HG02623 (cell line): ENCODE measurements around the gene RAD50.
"Not testable (repeated sequence)": the region's sequence is repeated elsewhere in the genome, so short reads cannot be mapped to it uniquely, and the experiment has no call there.

Source experiments
- ATAC-seq: cut with Tn5 transposase; IDR thresholded peaks from one replicate; pipeline ENCODE4 v1.9.1; 2021; ENCODE audit warnings: moderate library complexity; ENCODE audit not compliant: unreplicated experiment

Gene RAD50

DNA sequence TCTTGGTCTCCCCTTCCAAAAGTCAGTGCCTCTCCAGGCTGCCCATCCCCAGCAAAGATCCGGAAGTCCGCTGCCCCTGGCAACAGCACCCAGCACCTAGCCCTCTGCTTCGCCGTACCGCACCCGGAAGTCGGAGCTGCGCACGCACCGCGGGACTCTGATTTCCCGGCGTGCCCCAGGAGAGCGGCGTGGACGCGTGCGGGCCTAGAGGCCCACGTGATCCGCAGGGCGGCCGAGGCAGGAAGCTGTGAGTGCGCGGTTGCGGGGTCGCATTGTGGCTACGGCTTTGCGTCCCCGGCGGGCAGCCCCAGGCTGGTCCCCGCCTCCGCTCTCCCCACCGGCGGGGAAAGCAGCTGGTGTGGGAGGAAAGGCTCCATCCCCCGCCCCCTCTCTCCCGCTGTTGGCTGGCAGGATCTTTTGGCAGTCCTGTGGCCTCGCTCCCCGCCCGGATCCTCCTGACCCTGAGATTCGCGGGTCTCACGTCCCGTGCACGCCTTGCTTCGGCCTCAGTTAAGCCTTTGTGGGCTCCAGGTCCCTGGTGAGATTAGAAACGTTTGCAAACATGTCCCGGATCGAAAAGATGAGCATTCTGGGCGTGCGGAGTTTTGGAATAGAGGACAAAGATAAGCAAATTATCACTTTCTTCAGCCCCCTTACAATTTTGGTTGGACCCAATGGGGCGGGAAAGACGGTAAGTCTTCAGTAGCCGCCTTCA is at the start of gene RAD50:
RAD50 (plus strand) TSS at position 215 of the 715 bp plus-strand sequence; CDS start at position 563, 348 bp downstream.
- peak; percentile 97 for ATAC-seq

DNA sequence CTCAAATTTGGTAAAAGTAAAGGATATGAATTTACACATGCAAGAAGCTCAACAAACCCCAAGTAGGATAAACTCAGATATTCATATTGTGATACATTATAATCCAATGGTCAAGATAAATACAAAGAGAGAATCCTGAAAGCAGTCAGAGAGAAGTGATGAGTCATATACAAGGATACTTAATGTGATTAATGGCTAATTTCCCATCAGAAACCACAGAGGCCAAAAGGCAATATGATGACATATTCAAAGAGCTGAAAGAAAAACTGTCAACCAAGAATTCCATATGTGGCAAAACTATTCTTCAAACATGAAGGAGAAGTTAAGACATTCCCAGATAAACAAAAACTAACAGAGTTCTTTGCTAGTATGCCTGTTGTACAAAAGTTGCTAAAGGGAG is 46.7 kb upstream of the RAD50 start:
- ATAC-seq: no peak

GRCh38 chr5:132513618-132514336 is 43.0 kb upstream of the RAD50 start:
- not testable (repeated sequence) for ATAC-seq

- ATAC-seq: not testable (repeated sequence)
Measured at GRCh38 chr5:132522067-132522466, 34.7 kb upstream of the RAD50 start.

- ATAC-seq: not testable (repeated sequence)
Measured at GRCh38 chr5:132524877-132525276, 31.9 kb upstream of the RAD50 start.

- ATAC-seq: peak; percentile 79
Measured at GRCh38 chr5:132525299-132525724, 31.5 kb upstream of the RAD50 start.

DNA sequence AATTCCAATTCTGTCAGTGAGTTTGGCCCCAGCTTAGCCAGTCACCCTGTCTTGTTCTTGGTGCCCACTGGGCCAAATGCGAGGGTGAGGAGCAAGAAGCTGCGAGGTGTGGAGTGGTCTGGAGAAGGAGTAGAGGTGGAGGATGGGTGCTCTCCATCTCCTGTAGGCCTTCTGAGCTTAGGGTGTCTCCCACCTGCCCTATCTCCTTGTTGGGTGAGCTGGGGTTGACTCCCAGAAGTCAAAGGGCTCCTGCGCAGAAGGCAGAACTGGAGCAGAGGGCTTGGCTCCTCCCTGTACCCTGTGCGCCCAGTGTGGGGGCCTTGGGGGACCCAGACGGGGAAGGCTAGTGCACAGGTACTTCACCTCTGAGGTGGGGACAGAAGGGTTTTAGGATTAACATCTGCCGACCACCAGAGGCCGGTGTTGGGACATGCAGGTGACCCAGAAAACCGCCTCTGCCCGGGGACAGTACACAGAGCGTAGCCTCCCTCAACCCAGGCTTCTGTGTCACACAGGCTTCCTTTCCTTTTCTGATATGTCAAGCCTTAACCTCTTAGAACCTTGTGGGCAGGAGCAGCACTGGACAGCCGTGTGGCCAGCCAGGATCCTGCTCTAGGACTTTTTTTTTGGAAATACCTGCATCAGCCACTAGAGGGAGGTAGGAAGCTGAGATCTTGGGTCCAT is 30.3 kb upstream of the RAD50 start:
- peak; percentile 39 for ATAC-seq

DNA sequence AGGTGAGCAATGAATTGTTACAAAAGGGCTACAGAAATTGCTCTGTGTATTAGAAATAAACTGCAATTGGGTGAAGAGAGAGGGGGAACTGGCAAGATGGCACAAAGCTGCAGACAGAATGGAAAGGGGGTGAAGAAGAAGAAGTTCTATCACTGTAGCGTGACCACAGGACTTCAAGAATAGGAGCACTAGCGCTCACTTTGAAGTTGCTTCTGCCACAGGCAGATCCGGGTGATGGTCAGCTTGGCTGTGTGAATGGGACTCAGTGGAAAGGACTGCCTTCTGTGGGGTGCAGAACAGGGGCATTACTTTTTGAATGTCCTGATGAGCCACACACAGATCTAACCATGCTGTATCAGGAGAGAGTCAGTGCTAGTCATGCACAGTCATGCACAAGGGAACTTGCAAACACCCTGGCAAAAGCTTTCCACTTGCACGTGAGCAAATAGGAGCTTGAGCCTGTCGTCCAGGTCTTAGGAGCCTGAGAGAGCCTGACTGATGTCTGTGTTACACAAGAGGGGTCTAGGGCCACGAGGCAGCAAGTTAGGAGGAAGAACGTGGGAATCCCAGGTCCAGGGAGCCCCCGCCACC is 29.7 kb upstream of the RAD50 start:
- no peak for ATAC-seq

GRCh38 chr5:132528021-132528420 is 28.8 kb upstream of the RAD50 start:
- ATAC-seq: no peak

DNA sequence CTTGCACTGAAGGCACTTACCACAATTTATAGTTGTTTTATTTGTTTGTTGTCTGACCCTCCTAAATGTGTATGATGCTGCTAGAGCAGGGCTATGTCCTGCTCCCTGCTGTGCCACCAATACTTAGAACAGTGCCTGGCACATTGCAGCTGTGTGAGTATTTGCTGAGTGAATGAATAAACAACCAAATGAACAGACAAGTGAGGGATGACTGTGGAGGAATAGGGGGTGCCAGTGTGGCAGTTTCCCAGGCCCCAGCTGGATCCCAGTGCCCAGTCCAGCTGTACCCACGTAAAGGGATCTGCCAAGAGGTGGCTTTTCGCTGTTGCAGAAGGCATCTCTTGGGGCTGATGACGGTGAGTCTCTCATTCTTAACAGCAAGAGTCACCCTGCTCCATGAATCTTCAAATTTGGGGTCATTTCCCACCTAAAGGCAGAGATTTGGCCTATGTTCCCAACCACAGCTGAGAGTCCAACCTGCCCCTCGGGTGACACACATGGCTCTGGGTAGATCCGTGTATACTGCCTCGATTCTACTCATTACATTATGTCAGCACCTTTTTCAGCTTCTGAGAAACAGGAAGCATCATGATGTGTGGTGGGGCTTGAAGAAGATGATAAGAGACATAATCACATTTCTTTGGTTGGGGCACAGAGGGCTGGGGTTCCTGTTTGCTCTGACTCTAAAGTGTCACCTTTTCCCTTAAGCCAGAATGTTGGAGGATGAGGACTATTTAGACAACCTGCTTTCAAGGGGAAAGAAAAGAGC is 27.7 kb upstream of the RAD50 start:
- no peak for ATAC-seq

GRCh38 chr5:132530946-132531345 is 25.8 kb upstream of the RAD50 start:
- ATAC-seq: no peak

GRCh38 chr5:132539716-132540115 is 17.1 kb upstream of the RAD50 start:
- ATAC-seq: no peak

DNA sequence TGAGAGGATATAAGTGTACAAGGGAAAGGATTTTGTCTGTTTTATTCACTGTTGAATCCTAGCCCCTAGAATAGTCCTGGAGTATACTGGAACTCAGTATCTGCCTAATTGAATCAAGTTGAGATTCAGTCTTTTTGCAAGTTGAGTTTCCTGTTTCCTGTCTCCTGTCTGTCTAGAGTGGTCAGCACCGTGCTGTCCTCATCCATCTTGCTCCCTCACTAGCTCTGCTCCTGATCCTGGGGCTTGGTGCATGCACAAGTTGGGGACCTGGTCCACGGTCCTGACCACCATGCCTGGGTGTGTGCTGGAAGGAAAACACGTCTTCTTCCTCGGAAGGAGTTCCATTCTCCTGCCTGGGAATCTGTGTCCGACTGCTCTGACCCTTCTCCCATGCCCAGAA is 16.6 kb upstream of the RAD50 start:
- no peak for ATAC-seq

DNA sequence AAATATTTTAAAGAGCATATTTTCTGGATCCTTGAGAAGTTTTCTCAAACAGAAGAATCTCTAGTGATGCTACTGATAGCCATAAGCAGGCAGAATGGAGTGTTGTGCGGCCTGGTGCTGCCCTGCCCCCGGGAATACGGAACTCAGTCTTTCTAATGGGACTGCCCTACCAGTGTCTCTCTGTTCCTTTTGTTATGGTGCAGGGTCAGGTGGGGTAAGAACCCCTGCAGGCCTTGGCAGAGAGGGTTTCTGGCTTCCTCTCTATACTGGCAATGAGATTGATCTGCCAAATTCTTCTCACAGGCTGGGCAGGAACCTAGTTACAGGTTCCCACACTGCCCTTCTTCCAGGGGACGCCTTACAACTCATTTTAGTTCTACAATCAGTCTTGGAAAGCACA is 16.0 kb upstream of the RAD50 start:
- no peak for ATAC-seq

- no peak for ATAC-seq
Measured at GRCh38 chr5:132543472-132544201, 13.1 kb upstream of the RAD50 start, which contains the start of gene IL5. TSS of gene IL5 (minus strand) at chr5:132543522. CDS start at chr5:132543478, 44 bp downstream.

GRCh38 chr5:132546108-132546507 is 10.7 kb upstream of the RAD50 start:
- no peak for ATAC-seq

GRCh38 chr5:132547269-132547668 is 9.5 kb upstream of the RAD50 start:
- no peak for ATAC-seq

DNA sequence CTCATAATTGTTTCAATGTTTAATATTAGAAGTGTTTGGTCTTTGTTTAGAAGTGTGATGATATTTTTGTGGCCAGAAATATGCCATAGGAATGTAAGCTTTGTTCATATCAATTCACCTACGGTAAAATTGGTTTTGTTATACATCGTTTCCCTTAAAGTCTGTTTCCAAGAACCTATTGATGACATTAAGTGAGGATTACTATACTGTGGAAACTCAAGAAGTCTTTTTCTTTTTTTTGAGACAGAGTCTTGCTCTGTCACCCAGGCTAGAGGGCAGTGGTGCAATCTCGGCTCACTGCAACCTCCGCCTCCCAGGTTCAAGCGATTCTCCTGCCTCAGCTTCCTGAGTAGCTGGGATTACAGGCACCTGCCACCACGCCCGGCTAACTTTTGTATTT is 7.9 kb upstream of the RAD50 start:
- not testable (repeated sequence) for ATAC-seq

DNA sequence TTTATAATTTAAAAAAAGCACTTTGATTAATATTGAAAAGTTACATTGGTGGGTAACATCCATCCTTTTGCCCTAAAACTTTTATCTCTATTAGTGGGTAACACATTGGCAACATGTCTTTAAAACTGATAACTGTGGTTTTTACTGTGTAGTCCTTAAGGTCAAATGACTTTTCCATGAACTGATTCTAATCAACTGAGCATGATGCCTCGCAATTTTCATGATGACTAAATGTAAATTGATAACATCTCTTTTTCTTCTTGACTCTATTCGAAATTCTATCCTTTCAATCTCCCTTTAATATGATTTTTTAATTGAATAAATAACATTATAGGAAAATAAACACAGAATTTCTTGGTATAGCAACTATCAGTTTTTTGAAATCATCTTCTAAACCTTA is 7.2 kb upstream of the RAD50 start:
- no peak for ATAC-seq
